GM06990 (cell line): ENCODE data around the gene CCM2.

Experiments used
- DNase-seq: peaks from one replicate; pipeline ENCODE4 v3.0.0-alpha.2; 2011; ENCODE audit not compliant: insufficient read length; ENCODE audit errors: extremely low read depth
- H3K27me3 ChIP-seq: replicated peaks from 2 replicates; pipeline ENCODE4 v1.6.0; 2011; ENCODE audit warnings: low read length; ENCODE audit not compliant: control insufficient read depth, insufficient read depth
- H3K36me3 ChIP-seq: 2 replicates; pipeline ENCODE4 v1.5.1; 2011; ENCODE audit warnings: low read length; ENCODE audit not compliant: control insufficient read depth, insufficient read depth
- H3K4me3 ChIP-seq: replicated peaks from 2 replicates; pipeline ENCODE4 v1.5.1; 2011; ENCODE audit warnings: low read depth, mild to moderate bottlenecking, control low read depth, low read length
- TF ChIP-seq, protein P1 (sequence below): IDR thresholded peaks from 2 replicates; pipeline ENCODE4 v1.5.1; 2011; ENCODE audit warnings: low read length, control low read depth, mild to moderate bottlenecking, inconsistent platforms; ENCODE audit not compliant: insufficient read depth, poor library complexity, severe bottlenecking

CCM2 gene

DNA sequence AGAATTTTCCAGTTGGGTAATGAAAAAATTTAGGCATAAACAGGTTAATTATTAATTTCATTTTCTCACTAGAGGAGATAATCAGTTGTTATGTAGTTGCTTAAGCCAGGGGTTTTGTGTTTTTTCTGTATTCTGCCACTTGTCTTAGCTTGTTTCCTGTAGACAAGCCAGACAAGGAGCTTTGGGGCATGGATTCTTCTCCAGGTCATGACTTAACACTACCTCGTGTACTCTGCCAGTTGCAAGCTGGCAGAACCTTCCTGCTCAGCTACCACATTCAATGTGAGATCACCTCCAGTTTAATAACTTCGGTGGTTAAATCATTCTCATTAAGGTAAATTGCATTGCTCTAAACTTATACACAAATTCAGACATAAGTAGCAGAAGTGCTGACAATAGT is 1.8 kb downstream of the CCM2 start:
- no peak for DNase-seq
- H3K4me3 ChIP-seq: peak overlapping the region; percentile 94
- TF ChIP-seq, protein P1, sequence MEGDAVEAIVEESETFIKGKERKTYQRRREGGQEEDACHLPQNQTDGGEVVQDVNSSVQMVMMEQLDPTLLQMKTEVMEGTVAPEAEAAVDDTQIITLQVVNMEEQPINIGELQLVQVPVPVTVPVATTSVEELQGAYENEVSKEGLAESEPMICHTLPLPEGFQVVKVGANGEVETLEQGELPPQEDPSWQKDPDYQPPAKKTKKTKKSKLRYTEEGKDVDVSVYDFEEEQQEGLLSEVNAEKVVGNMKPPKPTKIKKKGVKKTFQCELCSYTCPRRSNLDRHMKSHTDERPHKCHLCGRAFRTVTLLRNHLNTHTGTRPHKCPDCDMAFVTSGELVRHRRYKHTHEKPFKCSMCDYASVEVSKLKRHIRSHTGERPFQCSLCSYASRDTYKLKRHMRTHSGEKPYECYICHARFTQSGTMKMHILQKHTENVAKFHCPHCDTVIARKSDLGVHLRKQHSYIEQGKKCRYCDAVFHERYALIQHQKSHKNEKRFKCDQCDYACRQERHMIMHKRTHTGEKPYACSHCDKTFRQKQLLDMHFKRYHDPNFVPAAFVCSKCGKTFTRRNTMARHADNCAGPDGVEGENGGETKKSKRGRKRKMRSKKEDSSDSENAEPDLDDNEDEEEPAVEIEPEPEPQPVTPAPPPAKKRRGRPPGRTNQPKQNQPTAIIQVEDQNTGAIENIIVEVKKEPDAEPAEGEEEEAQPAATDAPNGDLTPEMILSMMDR: no peak
- H3K36me3 ChIP-seq: peaks cover 1% of the 10 kb centered on the region
- H3K27me3 ChIP-seq: no peaks in the 10 kb centered on the region

DNA sequence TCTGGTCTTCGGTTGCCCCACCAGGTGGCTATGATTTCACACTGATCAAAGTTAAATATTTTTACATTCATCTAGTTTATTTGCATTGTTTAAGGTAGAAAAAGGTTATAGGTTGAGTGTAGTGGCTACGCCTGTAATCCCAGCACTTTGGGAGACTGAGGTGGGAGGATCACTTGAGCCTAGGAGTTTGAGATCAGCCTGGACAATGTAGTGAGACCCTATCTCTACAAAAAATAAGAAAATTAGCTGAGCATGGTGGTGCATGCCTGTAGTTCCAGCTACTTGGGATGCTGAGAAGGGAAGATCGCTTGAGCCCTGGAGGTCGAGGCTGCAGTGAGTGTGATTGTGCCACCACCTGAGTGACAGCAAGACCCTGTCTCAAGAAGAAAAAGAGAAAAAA is 3.8 kb downstream of the CCM2 start:
- H3K4me3 ChIP-seq: no peak overlapping the region
- H3K27me3 ChIP-seq: no peaks in the 10 kb centered on the region
- H3K36me3 ChIP-seq: peaks cover 1% of the 10 kb centered on the region
- DNase-seq: no peak
- TF ChIP-seq, protein P1: no peak

DNA sequence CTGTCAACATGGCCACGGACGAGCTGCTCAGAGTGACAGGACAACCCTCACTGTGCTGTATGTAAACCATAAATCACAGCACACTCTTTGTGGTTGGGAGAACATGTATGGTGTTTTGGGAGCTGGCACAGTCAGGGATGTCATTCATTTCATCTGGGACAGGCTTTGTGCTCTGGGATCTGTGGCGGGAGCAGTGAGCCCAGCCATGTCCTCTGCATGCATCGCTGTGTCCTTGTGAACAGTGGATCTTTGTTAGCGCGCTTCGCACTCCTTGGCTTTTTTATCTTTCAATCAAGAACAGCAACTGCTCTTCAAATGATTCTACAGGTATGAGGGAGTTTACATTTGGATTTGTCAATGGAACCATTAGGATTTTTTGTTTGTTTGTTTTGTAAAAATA is 7.1 kb downstream of the CCM2 start:
- DNase-seq: no peak
- TF ChIP-seq, protein P1: no peak
- Histone ChIP-seq H3K4me3 (no peak overlapping the region), H3K27me3 (no peaks in the 10 kb centered on the region), H3K36me3 (peaks cover 1% of the 10 kb centered on the region)

DNA sequence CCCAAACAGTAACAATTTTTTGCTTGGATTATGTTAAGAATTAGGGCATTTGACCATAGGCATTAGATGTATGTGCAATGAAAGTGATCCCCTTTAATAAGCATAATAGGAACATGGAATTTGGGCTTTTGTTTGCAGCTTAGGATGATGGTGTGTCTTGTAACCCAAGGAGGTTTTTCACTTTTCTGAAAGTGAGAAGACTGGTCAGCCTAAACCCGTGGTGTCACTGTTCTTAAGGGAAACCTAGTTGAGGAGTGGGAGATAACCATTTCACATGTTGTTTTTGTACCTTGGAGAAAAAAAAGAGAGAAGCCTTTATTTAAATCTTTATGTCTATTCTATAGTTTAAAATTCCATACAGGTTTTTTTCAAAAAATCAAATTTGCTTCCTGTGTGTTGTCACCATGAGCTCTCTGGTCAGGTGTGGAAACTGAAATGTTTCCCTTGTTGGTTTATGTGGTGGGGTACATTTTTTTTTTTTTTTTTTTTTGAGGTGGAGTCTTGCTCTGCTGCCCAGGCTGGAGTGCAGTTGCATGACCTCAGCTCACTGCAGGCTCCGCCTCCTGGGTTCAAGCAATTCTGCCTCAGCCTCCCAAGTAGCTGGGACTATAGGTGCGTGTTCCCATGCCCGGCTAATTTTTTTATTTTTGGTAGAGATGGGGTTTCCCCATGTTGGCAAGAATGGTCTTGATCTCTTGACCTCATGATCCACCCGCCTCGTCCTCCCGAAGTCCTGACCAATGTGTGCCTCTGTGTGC is 7.7 kb downstream of the CCM2 start:
- no peak for DNase-seq
- TF ChIP-seq, protein P1: no peak
- H3K4me3 ChIP-seq: no peak overlapping the region
- no peaks in the 10 kb centered on the region for H3K27me3 ChIP-seq
- H3K36me3 ChIP-seq: peaks cover 3% of the 10 kb centered on the region

DNA sequence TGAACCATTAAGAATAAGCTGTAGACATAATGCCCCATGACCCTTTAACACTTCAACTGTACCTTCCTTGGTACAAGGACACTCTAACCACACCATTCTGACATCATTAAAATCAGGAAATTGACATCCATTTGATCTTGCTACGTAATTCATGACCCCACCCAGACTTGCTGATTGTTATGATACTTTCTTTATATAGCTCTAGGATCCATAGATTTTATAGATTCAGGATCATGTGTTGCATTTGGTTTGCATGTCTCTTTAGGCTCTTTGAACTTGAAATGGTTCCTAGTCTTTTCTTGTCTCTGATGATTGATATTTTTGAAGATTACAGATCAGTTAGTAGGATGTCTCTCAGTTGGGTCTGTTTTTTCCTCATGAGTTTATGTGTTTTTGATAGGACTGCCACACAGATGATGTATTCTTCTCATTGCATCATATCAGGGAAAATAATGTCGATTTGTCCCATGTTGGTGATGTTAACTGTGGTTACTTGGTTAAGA is 13.5 kb downstream of the CCM2 start:
- H3K4me3 ChIP-seq: no peak overlapping the region
- no peaks in the 10 kb centered on the region for H3K27me3 ChIP-seq
- DNase-seq: no peak
- TF ChIP-seq, protein P1: no peak
- H3K36me3 ChIP-seq: peaks cover 2% of the 10 kb centered on the region
